ENCODE data around the gene TBXAS1. TPM values are rescaled to one million over a fixed set of nuclear protein-coding genes. Genes with fewer than 3 reads are reported as not detected.

The TBXAS1 gene
- total and polyA plus RNA-seq, 2 donors (not counting 3 experiments of a cell fraction or from before 2014, with no cell fraction given), result 2.1 to 4.3 TPM

- CTCF ChIA-PET, result interaction anchor here (1.0 kb wide), 1 partner anchor 13 kb away, joined by 3 read pairs; no protein-coding TSS in a partner anchor
- dilution Hi-C loops (cut with MboI; ENCODE audit: extremely low pct_ligation_motif_present, low sequenced_read_pairs), result no loop called here
- FAIRE-seq (no peak), DNase-seq (ENCODE audit: low read depth, low spot score) (no peak)
- TF ChIP-seq GATA2 (IDR thresholded peaks at IDR 0.05; ENCODE audit: insufficient read depth, insufficient read length, low read depth, low read length) (no peak), FOS (IDR thresholded peaks at IDR 0.05; ENCODE audit: borderline replicate concordance, insufficient read depth, low read length) (no peak), CTCF (IDR thresholded peaks at IDR 0.05; ENCODE audit: extremely low read depth in 1 of 2, insufficient read depth in 1 of 2, low read depth in 1 of 2, low read length in 2 of 2) (no peak), EZH2 (IDR thresholded peaks at IDR 0.05; ENCODE audit: borderline replicate concordance, low read depth, low read length, severe bottlenecking) (no peak), MYC (IDR thresholded peaks at IDR 0.05; ENCODE audit: low read depth, low read length) (no peak), POLR2A (IDR thresholded peaks at IDR 0.05; ENCODE audit: low read depth, low read length) (no peak), MAX (IDR thresholded peaks at IDR 0.05; ENCODE audit: insufficient read depth, insufficient read length) (no peak), POLR2AphosphoS5 (IDR thresholded peaks at IDR 0.05; ENCODE audit: insufficient read depth, low read depth, low read length) (no peak)
- intact Hi-C loops (cut with micrococcal nuclease), result loop anchor here (10.0 kb wide), 2 partner anchors 681 to 1629 kb away; no protein-coding TSS in a partner anchor
- no peaks in the 10 kb centered on the region for H3K9me3 ChIP-seq (replicated peaks; ENCODE audit: control insufficient read depth, insufficient read depth, low read length)
- H3K27me3 ChIP-seq (ENCODE audit: control insufficient read depth in 2 of 2, insufficient read depth in 2 of 2, low read length in 2 of 2), result no peaks in the 10 kb centered on the region
- BruUV-seq (replicated peaks), result no TSS peak
- H3K4me1 ChIP-seq (ENCODE audit: control insufficient read depth, extremely low read depth, insufficient read depth, low read length), result peaks cover 41% of the 10 kb centered on the region
- H2AFZ ChIP-seq (ENCODE audit: low read depth, low read length), result no peak overlapping the region
- H3K9ac ChIP-seq (replicated peaks; ENCODE audit: extremely low read depth, insufficient read depth, low read length), result no peak overlapping the region
- POLR2A ChIA-PET, result no interaction called here
- no peaks in the 10 kb centered on the region for H3K9me1 ChIP-seq (replicated peaks; ENCODE audit: control insufficient read depth, extremely low read depth, insufficient read depth, low read length)
- H3K4me3 ChIP-seq (replicated peaks in 1 of 3; ENCODE audit: insufficient read depth in 1 of 3, low read depth in 1 of 3, low read length in 3 of 3), result no peak overlapping the region
- H3K4me2 ChIP-seq (ENCODE audit: insufficient read depth, low read length), result no peak overlapping the region
- H3K27ac ChIP-seq (ENCODE audit: insufficient read depth, low read depth, low read length), result no peak overlapping the region
- peaks cover 3 to 4% of the 10 kb centered on the region in 2 experiments for H3K36me3 ChIP-seq (ENCODE audit: control insufficient read depth in 2 of 2, extremely low read depth in 1 of 2, insufficient read depth in 2 of 2, low read length in 2 of 2)
- peaks cover 4% of the 10 kb centered on the region for H3K79me2 ChIP-seq (ENCODE audit: control insufficient read depth, insufficient read depth, low read length)
- no peaks in the 10 kb centered on the region for H4K20me1 ChIP-seq (replicated peaks; ENCODE audit: control insufficient read depth, extremely low read depth, insufficient read depth, low read length)
Measured at GRCh38 chr7:140045697-140046096, 216.6 kb downstream of the TBXAS1 start.
